ENCODE results near the gene OSCP1. TPM values are rescaled to one million over a fixed set of nuclear protein-coding genes. Genes with fewer than 3 reads are reported as not detected.

OSCP1 gene
- total and polyA plus RNA-seq, 2 experiments from 2014 or later: 2.2 to 2.6 TPM

- TF ChIP-seq JUNB (IDR thresholded peaks at IDR 0.05; ENCODE audit: unreplicated experiment): no peak
- no peak for TF ChIP-seq EZH2phosphoT487 (IDR thresholded peaks at IDR 0.05; ENCODE audit: unreplicated experiment)
- TF ChIP-seq CREB1 (CRISPR knock-in tag; IDR thresholded peaks at IDR 0.05; ENCODE audit: low read depth): no peak
- no peak for TF ChIP-seq ZNF114 (CRISPR knock-in tag; IDR thresholded peaks at IDR 0.05)
Measured at GRCh38 chr1:36391271-36391670, 59.0 kb downstream of the OSCP1 start (continued).

- Histone ChIP-seq H3K27ac (ENCODE audit: low read depth) (peak overlapping the region; percentile 14; the same call in 1 of the 2 replicates), H3K9me2 (ENCODE audit: insufficient read depth) (no peaks in the 10 kb centered on the region), H3K4me2 (no peak overlapping the region), H4K20me1 (replicated peaks; ENCODE audit: insufficient read depth) (no peaks in the 10 kb centered on the region), H2AFZ (no peak overlapping the region), H3K4me3 (no peak overlapping the region), H3K36me3 (ENCODE audit: insufficient read depth) (no peaks in the 10 kb centered on the region; the same call in 1 of the 2 replicates), H3K4me1 (ENCODE audit: insufficient read depth) (peaks cover 9% of the 10 kb centered on the region), H3K27me3 (ENCODE audit: insufficient read depth) (no peaks in the 10 kb centered on the region), H3K79me2 (replicated peaks; ENCODE audit: insufficient read depth) (peaks cover 9% of the 10 kb centered on the region; the same call in 1 of the 2 replicates), H3F3A (replicated peaks; ENCODE audit: low read depth) (peaks cover 12% of the 10 kb centered on the region; the same call in 1 of the 2 replicates)
- DNase-seq (ENCODE audit: low spot score) (no peak), ATAC-seq (no peak)
- Mint-ChIP-seq H3K27me3 (ENCODE audit: insufficient read depth, low read depth, poor library complexity) (peaks cover 14% of the 10 kb centered on the region), H3K9me3 (no peaks in the 10 kb centered on the region), H3K4me1 (peaks cover 22% of the 10 kb centered on the region), H3K4me3 (no peak overlapping the region), H3K27ac (no peak overlapping the region; the same call in 1 of the 2 replicates), H3K36me3 (ENCODE audit: low read depth) (peaks cover 40% of the 10 kb centered on the region)
- TF ChIP-seq NANOG (IDR thresholded peaks at IDR 0.05; ENCODE audit: borderline replicate concordance): no peak
- no peak for TF ChIP-seq EZH2 (IDR thresholded peaks at IDR 0.05; ENCODE audit: low read depth, unreplicated experiment)
- TF ChIP-seq ZNF331 (CRISPR knock-in tag; IDR thresholded peaks at IDR 0.05; ENCODE audit: low read depth): no peak
- TF ChIP-seq EZH2phosphoT487 (IDR thresholded peaks at IDR 0.05; ENCODE audit: unreplicated experiment): no peak
- no peak for TF ChIP-seq POLR2AphosphoS5 (IDR thresholded peaks at IDR 0.05; ENCODE audit: low read depth)
- TF ChIP-seq ETS1 (IDR thresholded peaks at IDR 0.05): no peak
- no peak for TF ChIP-seq CTCF (conservative IDR thresholded peaks at IDR 0.05; ENCODE audit: low read depth in 2 of 2)
- no peak for TF ChIP-seq STAT1 (IDR thresholded peaks at IDR 0.05; ENCODE audit: unreplicated experiment)
- TF ChIP-seq JUNB (IDR thresholded peaks at IDR 0.05; ENCODE audit: unreplicated experiment): no peak
- no peak for TF ChIP-seq ZNF462 (CRISPR knock-in tag; IDR thresholded peaks at IDR 0.05)
- no peak for TF ChIP-seq CREB1 (CRISPR knock-in tag; IDR thresholded peaks at IDR 0.05; ENCODE audit: low read depth)
- TF ChIP-seq ZNF114 (CRISPR knock-in tag; IDR thresholded peaks at IDR 0.05): no peak
- TF ChIP-seq REST (IDR thresholded peaks at IDR 0.05; ENCODE audit: unreplicated experiment): no peak
Measured at GRCh38 chr1:36390411-36390810, 59.8 kb downstream of the OSCP1 start.
